Choroid plexus epithelial cell (primary cell): ENCODE measurements around the gene CDH2.

Experiments used
- DNase-seq: peaks from one replicate; pipeline ENCODE4 v3.0.0-alpha.2; 2010; ENCODE audit warnings: low read depth
- H3K4me3 ChIP-seq: 2 replicates; pipeline ENCODE4 v1.5.1; 2011; ENCODE audit warnings: low read depth, mild to moderate bottlenecking, control low read depth, low read length, moderate library complexity
- TF ChIP-seq, protein P1 (sequence below): conservative IDR thresholded peaks from 2 replicates; pipeline ENCODE4 v1.5.1; 2011; ENCODE audit warnings: low read depth, mild to moderate bottlenecking, control low read depth, inconsistent platforms, low read length, moderate library complexity

The CDH2 gene

DNA sequence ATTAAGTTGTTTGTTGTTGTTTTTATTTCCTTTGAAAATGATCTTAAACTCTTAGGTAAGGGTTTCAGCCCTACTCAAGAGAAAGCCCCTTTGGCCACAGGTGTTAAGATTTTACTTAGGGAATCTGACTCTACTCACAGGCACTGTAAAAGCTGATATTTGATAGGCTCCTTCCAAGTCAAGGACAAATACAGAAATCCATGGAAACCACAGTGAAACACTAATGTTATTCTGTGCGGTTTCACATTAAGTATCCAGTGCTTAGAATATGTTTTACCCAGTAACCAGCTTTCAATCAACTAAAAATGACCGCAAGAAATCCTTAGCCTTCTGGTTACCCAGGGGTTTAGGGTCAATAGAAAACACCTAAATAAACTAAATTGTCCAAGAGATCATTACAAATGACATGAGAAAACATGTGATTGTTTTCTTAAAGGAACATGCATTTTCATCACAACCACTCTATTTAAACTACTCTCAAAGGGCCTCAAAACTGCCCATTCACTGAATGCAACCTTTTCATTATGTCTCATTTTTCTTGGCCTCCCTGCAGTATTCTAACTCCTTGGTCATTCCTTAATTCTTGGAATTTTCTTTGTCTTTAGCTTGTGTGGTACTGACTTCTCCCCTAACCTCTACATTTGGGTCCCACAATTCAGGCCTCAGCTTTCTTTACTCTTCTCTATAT lies 56.0 kb downstream of the CDH2 start:
- TF ChIP-seq, protein P1, sequence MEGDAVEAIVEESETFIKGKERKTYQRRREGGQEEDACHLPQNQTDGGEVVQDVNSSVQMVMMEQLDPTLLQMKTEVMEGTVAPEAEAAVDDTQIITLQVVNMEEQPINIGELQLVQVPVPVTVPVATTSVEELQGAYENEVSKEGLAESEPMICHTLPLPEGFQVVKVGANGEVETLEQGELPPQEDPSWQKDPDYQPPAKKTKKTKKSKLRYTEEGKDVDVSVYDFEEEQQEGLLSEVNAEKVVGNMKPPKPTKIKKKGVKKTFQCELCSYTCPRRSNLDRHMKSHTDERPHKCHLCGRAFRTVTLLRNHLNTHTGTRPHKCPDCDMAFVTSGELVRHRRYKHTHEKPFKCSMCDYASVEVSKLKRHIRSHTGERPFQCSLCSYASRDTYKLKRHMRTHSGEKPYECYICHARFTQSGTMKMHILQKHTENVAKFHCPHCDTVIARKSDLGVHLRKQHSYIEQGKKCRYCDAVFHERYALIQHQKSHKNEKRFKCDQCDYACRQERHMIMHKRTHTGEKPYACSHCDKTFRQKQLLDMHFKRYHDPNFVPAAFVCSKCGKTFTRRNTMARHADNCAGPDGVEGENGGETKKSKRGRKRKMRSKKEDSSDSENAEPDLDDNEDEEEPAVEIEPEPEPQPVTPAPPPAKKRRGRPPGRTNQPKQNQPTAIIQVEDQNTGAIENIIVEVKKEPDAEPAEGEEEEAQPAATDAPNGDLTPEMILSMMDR: no peak
- no peak for DNase-seq
- H3K4me3 ChIP-seq: no peak overlapping the region

- DNase-seq: no peak
- TF ChIP-seq, protein P1: no peak
- no peak overlapping the region for H3K4me3 ChIP-seq
Measured at GRCh38 chr18:28116461-28116860, 60.5 kb downstream of the CDH2 start.

GRCh38 chr18:28115149-28115550 lies 61.8 kb downstream of the CDH2 start:
- no peak overlapping the region for H3K4me3 ChIP-seq
- TF ChIP-seq, protein P1: no peak
- peak; percentile 72 for DNase-seq

DNA sequence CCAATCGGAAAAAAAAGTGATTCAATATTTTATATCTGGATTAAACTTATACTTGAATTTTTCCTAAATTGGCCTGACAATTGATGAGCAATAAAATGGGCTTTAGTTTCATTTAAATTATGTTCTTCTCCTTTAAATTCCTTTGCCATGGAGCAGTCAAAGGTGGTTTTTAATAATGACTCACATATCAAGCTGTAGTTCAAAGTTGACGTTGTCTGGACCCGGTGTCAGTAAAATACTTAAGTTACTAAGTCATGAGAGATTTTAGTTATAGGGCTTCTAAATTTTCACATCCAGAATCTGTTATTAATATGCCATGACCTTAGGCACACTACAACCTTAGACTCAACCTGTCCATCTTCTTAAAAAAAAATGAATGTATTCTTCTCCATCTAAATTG lies 62.5 kb downstream of the CDH2 start:
- peak; percentile 81 for DNase-seq
- TF ChIP-seq, protein P1: no peak
- no peak overlapping the region for H3K4me3 ChIP-seq

DNA sequence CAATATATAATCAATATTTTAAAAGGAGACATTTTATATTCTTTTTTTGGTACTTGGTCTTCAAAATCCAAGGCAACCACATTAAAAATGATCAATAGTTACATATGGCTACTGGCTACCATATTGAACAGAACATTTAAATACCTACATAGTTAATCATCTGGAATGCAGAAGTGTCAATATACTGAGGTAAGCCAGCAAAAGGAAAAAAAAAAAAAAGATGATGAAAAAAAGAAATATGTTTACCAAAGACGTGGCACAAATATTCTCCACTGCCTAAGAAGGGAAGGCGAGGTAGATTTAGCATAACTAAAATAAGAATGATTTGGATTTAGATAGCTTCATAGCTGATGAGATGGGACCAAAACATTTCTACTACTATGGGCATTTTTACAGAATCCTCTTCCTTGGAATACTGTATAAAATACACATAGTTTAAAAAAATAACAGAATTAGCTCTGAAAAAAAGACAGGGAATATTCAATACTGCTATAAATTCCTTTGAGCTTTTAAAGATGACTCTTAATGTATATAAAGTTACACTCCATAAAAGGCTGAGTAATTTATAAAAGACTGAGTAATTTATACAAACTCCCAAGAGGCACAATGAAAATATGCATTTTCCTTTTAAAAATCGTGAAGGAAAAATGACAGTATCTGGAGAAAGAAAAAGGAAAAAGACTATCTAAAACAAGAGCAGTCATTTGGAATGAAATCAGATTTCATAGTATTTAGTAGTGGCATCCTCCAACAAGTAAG lies 63.5 kb downstream of the CDH2 start:
- no peak overlapping the region for H3K4me3 ChIP-seq
- DNase-seq: peak; percentile 29
- TF ChIP-seq, protein P1: no peak

- DNase-seq: peak; percentile 73
- TF ChIP-seq, protein P1: no peak
- no peak overlapping the region for H3K4me3 ChIP-seq
Measured at GRCh38 chr18:28112056-28112470, 64.9 kb downstream of the CDH2 start.
